ENCODE data around the gene FARP1.
"Not testable (repeated sequence)": the region's sequence is repeated elsewhere in the genome, so short reads cannot be mapped to it uniquely, and the experiment has no call there.

The FARP1 gene

DNA sequence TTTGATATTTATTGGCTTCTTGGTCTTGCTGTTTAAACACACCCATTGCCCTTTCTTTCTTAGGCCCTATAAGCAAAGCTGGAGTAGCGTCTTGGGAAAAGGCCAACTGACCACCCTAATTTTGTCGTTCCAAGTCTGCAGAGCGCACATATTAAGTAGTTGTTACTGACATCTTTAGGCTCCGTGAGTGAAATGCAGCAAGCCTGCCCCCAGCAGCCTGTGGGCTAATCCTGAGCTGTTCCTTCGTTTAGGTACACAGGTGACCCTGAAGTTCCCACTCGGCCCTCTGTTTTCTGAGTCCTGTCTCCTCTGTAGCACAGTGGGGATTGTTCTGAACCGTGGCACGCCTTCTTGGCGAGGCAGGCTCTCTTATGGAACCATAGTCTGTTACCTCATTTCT, 263.5 kb downstream of the FARP1 start:
- no peak for DNase-seq

DNA sequence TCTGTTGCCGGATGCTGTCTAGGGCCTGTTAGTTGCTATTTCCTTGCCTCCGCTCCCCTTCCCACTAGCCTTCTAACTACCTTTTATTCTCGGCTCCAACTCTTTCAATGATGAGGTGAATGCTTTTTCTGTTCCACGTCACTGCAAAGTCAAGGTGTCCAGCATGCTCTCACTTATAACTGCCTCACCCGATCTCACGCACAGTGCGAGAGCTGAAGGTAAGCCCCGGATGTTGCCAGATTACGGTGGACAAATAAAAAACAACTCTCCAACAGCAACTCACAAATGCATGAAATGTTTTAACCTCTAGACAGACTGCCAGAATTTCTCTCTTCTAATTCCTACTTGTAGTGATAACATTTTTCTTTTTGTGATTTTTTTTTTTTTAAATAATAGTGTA, 264.1 kb downstream of the FARP1 start:
- DNase-seq, result no peak

DNA sequence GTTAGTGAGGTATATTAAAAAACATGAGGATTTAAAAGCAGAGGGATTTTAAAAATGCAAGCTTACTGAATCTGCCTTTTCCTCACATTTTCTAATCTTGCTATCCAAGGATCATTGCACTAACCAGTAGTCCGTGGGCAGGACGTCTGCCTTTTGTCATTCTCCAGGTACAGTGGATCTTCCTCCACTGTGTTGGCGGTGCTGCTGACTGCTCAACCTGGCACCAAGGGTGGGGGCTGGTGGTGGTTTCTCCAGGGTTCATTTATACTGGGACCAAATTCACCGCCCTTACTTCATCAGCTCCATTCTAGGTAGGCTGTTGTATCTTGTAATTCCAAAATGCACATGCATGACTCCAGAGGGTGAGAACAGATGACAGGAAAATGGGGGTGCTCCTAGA, 264.7 kb downstream of the FARP1 start:
- no peak for DNase-seq

DNA sequence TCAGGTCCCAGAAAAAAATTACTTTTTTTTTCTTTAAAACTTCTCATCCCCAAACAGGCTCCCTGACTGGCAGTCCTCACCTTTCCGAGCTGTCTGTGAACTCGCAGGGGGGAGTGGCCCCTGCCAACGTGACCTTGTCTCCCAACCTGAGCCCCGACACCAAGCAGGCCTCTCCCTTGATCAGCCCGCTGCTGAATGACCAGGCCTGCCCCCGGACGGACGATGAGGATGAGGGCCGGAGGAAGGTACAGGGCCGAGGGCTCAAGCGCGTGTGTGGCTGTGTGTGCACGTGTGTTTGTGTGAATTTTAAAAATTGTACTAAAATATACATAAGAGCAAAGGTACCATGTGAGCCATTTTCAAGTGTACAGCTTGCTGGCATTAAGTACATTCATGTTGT, 266.4 kb downstream of the FARP1 start:
- no peak for DNase-seq

DNA sequence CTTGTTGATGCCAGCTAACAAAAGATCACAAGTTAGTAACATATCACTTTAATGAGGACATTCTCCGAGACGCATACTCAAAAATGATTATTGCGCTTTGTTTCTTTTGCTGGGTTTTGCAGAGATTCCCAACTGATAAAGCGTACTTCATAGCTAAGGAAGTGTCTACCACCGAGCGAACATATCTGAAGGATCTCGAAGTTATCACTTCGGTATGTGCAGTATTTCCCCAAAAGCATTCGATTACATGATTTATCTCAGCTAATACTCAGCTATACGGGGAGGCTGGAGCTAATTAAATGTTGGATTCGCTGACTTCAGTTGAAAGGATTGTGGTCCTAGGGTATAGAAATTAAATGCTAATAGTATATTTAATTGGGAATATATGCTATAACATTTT, 267.7 kb downstream of the FARP1 start:
- no peak for DNase-seq

DNA sequence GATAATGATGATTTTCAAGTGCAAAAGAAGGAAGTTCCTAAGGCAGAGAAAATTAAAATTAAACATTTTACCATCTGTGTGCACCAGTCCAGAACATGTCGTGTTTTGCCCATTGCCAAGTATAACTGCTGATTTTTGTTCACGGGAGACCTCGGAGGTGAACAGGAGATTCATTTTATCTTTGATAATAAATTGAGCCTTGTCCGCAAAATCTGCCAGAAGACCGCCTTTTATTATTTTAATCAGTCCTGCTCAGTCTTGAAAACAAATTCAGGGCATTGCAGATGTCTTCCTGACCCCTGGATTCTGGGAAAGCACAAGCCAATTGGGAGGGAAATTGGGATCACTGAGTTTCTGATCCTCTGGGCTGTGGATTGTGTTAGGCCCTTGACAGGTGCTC, 268.1 kb downstream of the FARP1 start:
- DNase-seq, result no peak

DNA sequence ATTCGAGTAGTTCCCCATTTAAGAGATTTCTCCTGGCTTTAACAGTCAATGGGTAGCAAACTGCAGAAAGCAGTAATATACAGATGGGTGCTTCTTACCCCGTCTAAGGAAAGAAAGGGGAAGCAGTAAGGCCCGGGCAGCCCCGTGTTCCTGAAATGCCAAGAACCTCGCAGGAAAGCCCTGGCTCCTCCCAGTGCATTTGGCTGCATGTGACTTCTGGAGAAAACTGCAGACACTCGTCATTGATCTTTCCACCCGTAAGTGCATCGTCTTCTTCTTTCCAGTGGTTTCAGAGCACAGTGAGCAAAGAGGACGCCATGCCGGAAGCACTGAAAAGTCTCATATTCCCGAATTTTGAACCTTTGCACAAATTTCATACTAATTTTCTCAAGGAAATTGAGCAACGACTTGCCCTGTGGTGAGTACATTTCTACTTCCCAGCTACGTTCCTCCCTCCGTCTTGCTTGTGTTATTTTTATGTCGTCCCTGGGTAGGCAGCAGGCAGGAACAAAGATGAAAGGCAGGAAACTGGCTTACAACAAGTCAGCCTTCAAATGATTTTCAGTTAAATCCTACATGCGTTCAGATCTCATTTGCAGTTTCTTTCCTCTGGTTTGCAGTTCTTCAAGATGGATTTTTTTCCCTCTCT, 268.8 kb downstream of the FARP1 start:
- DNase-seq, result no peak

DNA sequence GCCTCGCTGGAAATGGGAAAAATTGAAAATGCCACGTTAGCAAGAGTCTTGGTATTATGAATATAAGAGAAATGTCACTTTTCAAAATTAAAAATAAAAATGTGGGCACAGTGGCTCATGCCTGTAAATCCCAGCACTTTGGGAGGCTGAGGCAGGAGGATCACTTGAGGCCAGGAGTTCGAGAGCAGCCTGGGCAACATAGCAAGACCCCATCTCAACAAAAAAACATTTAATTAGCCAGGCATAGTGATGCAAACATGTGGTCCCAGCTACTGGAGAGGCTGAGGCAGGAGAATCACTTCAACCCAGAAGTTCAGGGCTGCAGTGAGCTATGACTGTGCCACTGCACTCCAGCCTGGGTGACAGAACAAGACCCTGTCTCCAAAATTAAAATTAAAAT, 270.4 kb downstream of the FARP1 start:
- DNase-seq, result not testable (repeated sequence)

DNA sequence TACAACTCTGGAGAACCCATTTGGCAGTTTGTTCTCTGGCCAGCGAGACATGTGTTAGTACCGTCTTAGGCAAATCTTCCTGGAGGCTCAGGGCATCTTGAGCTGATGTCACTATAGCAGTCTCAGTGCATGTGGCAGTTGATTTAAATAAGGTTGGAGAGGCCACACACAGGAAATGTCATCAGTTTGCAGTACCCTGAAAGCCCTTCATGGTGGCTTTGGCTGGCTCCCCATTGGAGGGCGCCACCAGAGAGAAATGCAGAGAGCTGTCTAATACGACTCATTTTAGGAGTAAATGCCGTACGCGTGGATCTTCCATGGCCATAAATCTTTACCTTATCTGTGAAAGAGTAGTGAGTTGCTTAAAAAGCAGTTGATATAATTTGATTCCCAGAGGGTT, 270.9 kb downstream of the FARP1 start:
- no peak for DNase-seq

DNA sequence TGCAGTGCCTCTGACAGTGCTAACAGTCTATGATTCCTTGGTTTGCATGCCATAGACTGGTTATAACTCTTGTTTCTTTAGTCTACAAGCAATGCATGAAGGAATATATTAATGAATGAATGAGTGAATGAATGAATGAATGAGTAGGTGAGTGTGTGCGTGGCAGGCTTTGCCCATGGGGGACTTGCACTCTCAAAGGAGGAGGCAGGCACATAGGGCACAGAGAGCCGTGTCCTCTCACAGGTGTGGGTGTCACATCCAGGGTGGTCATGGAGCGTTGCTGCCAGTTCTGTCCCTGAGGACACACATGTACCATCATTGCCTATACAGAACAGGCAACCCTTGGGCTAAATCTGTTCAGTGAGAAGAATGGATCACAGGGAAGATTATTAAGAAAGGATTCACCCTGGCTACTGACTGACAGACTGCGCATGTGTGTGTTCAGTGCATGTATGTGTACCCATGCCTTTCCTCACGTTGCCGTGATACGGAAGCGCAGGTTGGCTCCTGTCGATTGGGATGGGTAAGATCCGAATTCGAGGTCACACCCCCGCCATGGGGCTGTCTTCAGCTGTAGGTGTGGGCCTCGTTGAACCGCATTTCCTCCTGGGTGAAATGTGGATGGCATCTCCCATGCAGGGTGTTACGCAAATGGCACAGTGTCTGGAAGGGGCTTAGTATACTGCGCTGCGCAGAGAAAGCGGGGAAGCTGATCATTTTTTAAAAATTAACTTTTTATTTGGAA, 272.6 kb downstream of the FARP1 start:
- DNase-seq, result no peak

DNA sequence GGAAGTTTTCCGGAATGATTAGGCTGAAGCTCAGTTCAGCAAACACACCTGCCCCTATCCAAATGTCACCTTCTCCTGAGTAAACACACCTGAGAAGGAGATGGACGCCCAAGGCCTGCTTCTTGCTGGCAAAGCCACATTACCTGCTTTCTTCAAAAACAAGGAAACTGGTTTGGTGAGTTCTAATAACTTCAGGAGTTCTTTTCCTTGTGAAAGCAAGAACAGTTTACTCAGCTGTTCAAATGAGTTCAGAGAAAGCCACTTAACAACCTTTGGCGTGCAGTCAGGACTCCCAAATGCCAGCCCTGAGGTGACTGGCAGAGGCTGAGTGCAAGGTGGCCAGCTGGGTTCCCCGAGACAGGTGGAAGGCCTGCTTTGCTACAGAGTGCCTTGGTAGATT, 273.5 kb downstream of the FARP1 start:
- no peak for DNase-seq

DNA sequence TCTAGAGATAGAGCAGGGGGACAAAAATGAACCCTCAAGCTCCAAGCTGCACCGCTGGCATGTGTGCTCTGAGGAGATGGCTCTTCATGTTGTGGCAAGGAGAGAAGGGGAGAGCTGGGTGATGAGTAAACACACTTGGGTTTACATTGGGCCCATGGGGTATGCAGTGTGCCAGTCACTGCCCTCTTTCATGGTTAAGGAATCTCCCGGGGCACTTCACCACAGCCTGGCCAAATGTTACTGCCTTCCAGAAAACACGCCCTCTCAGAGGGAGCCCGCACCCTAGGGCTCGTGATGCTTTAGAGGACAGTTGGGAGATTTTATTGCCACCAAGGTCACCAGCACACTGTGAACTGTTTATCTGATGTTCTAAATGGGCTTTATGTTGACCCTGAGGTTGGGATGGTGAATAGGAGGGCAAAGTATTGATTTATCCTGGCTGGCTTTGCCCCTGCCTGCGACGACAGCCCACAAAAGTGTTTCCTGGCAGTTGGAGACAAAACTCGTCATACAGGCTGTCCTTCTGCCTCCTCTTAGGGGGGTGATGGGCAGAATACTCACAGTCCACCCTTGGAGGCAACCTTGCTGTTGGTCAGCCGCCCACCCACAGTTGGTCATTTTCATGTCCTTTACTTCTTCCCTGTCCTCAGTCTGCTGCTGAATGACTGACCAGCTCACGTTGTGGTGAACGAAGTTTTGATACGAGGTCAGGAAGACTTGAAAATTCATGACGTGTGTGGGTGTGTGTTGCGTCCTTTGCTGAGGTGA, 277.1 kb downstream of the FARP1 start:
- DNase-seq, result no peak

DNA sequence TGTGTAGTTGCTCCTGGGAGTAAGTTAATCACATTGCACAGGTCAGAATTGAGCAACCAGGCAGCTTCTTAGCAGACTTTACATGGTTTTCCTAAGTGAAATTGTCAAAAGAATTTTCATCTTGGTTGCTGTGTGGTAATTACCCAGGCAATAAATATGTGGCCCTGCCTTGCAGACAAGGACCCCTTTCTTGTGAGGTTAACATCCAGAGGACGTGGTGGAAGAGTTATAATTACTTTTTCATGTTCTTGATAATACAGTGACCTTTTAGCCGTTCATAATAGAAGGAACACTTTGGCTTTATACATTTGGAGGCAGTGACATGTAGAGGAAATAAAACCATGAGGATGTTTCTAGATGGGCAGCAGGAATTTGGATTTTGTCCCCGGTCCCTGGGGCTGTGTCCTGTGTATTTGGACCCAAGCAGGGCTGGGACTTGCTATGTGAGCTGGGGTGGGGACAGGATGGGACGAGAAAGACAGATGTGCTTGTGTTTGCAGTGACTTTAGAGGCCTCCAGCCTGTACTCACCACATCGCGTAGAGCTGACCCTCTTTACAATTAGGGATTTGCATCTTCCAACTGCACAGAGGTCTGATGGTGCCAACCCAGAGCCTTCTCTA, 277.8 kb downstream of the FARP1 start:
- DNase-seq, result no peak

DNA sequence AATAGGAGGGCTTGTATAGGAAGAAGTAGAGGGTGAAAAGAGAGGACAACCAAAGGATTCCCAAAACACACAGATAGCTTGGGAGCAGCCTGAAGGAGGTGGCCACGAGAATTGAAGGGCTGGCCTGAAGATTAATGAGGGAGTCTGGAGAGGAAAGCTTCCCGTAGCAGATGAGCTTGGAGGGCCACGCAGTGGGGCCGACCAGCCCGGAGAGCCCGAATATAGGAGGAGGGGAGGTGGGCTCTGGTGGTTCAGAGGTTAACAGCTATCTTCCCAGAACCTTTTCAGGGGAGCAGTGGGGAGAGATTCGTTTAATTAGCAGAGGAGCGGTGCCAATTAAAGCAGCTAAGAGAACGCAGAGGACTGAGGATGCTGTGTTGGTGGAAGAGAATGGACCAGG, 279.2 kb downstream of the FARP1 start:
- no peak for DNase-seq

DNA sequence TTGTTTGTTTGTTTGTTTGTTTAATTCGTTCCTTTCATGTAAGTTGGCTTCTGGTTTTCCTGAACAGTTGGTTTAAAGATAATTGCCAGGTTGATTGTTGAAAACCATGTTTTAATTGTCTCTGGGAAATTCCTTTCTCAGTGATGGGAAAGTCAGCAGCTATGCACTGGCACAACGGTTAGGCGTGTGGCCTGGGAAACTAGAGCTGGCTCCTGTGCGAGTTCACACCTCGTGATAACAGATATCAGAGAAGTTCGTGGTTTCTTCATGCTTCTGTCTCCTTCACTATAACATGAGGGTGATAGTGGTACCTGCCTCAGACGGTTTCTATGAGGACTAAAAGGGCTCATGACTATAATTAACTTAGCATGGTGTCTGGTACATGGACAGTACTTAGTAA, 280.5 kb downstream of the FARP1 start:
- no peak for DNase-seq

DNA sequence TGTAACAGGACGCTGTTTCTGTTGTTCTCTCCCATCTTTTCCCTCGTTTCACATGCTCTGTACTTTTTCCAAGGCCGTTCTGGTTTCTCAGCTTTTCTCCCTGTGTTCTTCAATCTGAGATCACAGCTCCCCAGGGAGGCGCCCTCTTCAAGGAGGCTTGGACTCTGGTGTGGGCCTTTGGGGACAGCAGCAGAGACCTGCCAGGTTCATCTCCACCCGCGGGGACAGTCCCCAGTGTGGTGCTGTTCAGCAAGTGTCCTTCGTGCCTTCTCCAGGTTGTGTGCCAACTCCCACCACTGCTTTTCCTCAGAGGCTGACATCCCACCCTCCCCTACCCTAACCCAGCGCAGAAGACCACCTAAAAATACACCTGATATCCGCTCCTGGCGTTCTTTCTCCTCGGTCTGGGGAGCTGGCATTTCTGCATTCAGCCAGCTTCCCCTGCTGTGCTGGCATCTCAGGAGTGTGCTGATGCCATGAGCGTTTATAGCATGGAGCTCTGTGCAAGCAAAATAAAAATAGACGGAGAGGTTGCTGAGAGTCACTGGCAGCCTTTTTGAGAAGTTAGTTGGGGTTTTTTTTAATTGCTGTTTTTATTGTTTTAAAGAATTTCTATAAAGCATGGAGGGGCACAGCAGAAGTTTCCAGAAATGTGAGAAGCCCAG, 284.6 kb downstream of the FARP1 start:
- no peak for DNase-seq

DNA sequence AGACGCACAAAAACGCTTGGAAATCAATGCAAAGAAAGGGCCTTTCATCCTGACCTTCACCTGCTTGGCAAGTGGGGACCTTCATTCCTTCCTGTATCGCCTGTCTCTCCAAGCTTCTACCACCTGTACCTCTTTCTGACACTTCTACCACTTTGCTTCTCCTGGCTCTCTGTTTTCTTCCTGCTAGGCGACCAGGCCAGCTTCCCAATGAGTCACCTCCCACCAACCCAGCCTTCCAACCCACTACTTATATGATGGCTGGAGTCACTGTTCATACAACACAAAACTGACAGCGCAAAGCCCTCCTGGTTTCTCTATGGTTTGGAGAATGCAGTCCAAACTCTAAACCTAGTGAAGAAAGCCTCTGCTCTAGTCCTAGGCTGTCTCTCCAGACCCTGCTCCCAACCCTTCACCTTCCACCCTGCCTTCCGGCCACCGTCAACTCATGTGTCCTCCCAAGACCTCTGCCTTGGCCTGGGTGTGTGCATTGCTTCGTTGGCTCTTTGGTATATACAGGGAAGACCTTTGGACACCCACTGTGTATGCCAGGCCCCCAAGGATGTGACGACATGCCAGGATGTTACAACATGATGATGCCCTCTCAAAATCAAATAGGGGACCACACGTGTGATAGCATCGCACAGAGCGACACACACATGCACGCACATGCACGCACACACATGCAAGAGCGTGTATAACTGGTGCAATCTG, 285.5 kb downstream of the FARP1 start:
- DNase-seq, result no peak

DNA sequence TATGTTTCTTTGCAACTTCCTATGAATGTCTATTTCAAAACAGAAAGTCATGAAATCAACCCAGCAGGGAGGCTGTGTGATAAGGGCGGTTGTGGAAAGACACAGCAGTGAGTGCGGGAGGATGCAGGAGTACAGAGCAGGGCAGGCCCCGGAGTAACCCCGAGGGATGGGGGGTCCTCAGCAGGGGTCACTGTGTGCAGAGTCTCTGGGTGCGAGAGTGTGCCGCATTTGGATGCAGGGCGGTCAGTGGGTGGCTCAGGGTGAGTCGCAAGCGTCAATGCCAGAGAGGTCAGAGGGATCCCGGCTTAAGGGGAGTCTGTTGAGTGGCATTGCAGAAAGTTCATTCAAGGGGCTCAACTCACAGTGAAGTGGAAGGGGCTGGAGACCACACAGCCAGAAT, 286.2 kb downstream of the FARP1 start:
- DNase-seq, result no peak

DNA sequence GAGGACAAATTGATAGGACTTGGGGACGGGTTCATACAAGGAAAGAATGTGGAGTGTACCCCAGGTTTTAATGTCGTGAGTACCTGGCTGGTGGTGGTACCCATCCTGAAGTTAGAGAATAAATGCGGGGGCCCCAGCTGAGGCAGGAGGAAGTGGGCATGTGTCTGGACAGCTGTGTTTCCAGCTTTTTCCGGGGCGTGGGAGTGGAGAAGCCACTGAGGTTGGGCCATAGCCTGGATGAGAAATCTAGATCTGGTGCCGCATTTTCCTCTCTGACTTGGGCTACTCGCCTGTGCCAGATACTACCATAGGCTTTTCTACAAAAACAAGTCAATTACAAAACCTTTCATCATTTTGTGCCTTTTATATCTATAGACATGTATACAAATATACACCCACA, 286.6 kb downstream of the FARP1 start:
- DNase-seq, result no peak

DNA sequence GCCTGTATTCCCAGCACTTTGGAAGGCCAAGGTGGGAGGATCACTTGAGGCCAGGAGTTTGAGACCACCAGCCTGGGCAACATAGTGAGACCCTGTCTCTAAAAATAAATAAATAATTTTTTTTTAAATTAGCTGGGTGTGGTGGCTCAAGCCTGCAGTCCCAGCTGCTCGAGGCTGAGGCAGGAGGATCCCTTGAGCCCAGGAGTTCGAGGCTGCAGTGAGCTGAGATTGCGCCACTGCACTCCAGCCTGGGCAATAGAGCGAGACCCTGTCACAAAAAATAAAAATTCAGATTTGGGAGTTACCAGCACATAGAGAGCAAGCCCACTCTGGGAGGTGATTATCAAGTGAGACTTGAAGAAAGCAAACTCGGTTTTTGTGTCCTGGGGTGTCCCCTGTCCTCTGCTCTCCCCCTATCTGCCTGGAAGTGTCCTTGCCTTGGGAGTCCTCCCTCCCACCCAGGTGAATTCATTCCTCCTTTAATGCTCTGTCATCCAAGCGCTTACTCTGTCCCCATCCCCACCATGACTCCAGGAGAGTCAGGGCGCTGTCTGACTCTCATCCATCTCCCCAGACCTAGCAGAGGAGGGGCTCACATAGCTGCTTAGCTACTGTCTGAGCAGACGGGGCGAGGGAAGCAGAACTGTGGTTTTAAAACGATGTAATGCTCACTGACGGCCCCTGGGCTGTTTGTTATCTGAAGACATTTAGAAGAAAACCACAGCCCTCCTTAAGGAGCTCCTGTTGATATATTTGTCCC, 287.3 kb downstream of the FARP1 start:
- DNase-seq, result no peak

DNA sequence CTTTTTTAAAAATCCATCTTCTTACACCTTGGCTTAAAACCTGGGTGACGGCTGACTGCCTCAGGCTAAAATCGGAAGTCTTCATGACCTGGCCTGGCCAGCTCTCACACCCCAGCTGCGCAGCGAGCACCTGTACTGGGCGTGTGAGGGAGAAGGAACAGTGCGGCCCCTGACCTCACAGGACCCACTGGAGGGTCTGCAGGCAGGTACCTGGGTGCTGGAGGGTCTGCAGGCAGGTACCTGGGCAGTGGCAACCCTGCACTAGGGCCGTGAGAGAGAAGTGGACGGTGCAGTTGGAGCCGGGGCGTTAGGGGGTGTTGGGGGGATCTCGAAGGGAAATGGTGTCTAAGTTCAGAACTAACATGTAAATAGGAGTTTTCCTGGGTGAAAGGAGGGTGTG, 289.7 kb downstream of the FARP1 start:
- DNase-seq, result no peak

DNA sequence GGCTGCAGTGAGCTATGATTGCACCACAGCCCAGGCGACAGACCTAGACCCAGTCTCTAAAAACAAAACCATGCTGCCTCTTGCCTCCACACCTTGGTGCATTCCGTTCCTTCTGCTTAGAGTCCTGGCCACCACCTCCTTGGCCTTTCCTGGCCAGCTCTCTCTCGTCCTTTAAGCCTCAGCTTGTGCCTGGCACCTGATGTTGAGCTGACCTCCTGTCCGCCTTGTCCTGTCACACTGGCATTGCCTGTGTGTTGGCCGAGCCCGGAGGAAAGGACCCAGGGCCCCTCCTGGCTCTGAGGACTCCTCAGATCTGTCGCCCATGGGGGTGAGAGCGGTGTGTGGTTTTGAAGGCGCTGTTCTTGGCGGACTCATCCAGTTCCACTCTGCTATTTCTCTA, 290.8 kb downstream of the FARP1 start:
- DNase-seq, result no peak

All from activated naive CD4-positive, alpha-beta T cell treated with anti-CD3 and anti-CD28 coated beads, Interleukin-2, amount 50 U/mL, for 16 hours (primary cell).